Measurements from ENCODE around the gene DPYSL5. TPM values are rescaled to one million over a fixed set of nuclear protein-coding genes. Genes with fewer than 3 reads are reported as not detected.

The DPYSL5 gene
- total RNA-seq, 6 experiments from 2014 or later: not detected

DNA sequence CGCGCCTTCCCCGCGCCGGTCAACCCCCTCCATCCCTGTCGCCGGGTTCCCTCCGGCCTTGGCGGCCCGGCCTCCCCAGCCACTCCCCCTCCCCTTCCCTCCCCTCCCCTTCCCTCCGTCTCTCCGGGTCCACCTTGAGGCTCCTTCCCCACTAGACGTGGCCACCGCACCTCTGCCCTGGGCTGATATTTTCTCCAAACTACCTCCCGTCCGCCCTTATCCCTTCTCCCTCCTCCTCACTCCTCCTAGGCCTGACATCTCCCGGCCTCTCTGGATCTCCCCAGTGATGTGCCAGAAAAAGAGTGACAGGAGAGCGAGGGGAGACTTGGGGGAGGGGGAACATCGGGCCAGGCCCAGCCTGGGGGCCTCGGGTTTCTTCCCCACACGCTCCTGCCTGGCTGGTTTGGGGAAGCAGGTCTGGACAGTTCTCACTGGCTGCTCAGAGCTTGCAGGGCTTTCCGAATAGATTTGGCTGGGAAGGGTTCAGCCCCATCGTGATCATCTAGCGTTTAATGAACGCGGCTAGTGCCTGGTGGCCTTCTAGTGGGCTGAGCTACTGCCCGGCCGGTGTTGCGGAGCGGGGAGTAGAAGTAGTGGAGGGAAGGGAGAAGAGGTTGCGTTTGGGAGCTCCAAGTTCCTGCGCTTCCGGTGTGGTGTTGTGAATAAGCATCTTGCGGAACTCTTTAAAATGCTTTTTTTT is 123.1 kb downstream of the DPYSL5 start:
- TF ChIP-seq, protein P1, sequence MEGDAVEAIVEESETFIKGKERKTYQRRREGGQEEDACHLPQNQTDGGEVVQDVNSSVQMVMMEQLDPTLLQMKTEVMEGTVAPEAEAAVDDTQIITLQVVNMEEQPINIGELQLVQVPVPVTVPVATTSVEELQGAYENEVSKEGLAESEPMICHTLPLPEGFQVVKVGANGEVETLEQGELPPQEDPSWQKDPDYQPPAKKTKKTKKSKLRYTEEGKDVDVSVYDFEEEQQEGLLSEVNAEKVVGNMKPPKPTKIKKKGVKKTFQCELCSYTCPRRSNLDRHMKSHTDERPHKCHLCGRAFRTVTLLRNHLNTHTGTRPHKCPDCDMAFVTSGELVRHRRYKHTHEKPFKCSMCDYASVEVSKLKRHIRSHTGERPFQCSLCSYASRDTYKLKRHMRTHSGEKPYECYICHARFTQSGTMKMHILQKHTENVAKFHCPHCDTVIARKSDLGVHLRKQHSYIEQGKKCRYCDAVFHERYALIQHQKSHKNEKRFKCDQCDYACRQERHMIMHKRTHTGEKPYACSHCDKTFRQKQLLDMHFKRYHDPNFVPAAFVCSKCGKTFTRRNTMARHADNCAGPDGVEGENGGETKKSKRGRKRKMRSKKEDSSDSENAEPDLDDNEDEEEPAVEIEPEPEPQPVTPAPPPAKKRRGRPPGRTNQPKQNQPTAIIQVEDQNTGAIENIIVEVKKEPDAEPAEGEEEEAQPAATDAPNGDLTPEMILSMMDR (IDR thresholded peaks at IDR 0.05): no peak
- TF ChIP-seq POLR2A (IDR thresholded peaks at IDR 0.05): no peak
- Histone ChIP-seq H3K27me3 (no peaks in the 10 kb centered on the region), H3K4me3 (peak overlapping the region; percentile 76 to 88 (median 87)), H3K9me3 (no peaks in the 10 kb centered on the region), H3K4me1 (peaks cover 0 to 14% (median 5%) of the 10 kb centered on the region in 4 donors), H3K36me3 (no peaks in the 10 kb centered on the region), H3K27ac (peak overlapping the region; percentile 50 to 65 (median 52))
- ATAC-seq (peak; percentile 27 to 42 (median 34)), DNase-seq (no peak)
- WGBS (ENCODE audit: insufficient coverage, low coverage, low lambda C conversion rate, missing lambda C conversion rate): 12% methylated on average over 32 of the region's 34 CpGs
- intact Hi-C loops (cut with DNase I): no loop called here

DNA sequence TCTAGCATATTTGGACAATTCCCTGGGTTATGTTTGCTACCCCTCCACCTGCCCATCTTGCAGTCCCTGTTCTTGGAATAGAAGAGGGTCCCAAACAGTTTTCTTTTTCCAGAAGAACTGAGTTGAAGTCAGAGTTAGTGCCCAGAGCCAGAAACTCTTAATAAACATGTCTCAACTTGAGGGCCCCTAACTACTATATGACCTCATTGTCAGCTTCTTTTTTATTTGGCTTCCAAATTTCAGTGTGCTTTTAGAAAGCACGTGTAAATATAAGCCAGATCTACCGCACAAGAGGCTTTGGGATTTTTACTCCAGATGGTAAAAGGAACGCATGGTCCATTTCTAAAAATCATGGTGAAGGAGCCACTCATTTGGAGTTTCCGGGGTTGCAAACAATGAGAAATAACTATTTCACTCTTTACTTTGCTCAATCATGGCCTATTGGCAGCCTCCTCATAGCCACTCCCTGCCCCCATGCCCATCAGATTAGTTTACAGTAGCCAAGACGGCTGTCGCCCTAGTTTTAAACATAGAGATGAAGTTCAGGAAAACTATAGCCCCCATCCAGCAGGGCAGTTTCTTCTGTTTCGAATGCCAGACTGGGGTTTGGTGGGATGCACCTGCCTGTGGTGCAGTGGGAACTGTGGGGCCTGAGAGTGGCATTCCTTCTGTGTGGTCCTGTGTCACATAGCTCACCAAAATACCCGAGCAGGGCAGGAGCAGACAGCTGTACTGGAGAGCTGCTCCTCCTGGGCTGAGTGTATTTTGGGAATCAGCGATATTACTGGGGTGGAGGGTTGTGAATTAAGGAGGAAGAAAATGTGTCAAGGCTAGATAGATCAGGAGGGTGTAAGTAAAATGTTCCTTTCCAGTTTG is 124.2 kb downstream of the DPYSL5 start:
- Histone ChIP-seq H3K36me3 (no peaks in the 10 kb centered on the region), H3K27me3 (no peaks in the 10 kb centered on the region), H3K4me3 (peak overlapping the region in 1 of 3 donors; percentile 88), H3K4me1 (peaks cover 0 to 14% (median 5%) of the 10 kb centered on the region in 4 donors), H3K9me3 (no peaks in the 10 kb centered on the region), H3K27ac (no peak overlapping the region)
- WGBS (ENCODE audit: insufficient coverage, low coverage, low lambda C conversion rate, missing lambda C conversion rate): 37% methylated on average over 9 of the region's 9 CpGs
- intact Hi-C loops (cut with DNase I): no loop called here
- no peak for DNase-seq
- peak; percentile 33 for TF ChIP-seq POLR2A (IDR thresholded peaks at IDR 0.05)
- TF ChIP-seq, protein P1 (IDR thresholded peaks at IDR 0.05): no peak
- ATAC-seq: peak; percentile 28 to 59 (median 53)

DNA sequence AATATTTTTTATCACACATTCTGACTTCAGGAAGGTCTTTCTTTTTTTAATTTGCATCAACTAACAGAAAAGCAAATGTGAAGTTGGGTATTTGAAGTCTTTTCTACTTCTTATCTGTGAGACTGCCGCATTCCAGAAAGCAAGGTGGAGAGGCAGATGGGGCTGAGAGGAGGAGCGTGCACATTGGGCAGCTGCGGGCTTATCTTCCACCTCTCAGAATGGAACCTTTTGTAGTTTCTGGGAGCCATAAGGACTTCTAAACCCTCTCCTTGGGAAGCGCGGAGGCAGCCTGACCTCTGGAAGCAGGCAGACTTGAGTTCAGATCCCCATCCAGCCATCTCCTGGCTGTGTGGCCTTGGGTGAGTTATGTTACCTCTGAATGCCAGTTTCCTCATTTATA is 126.4 kb downstream of the DPYSL5 start:
- Histone ChIP-seq H3K9me3 (no peaks in the 10 kb centered on the region), H3K4me1 (peaks cover 0 to 25% (median 9%) of the 10 kb centered on the region in 4 donors), H3K36me3 (no peaks in the 10 kb centered on the region), H3K4me3 (no peak overlapping the region), H3K27me3 (no peaks in the 10 kb centered on the region), H3K27ac (no peak overlapping the region)
- WGBS (ENCODE audit: insufficient coverage, low coverage, low lambda C conversion rate, missing lambda C conversion rate): 90% methylated on average over 5 of the region's 5 CpGs
- DNase-seq (no peak), ATAC-seq (no peak)
- intact Hi-C loops (cut with DNase I): no loop called here
- no peak for TF ChIP-seq POLR2A (IDR thresholded peaks at IDR 0.05)
- TF ChIP-seq, protein P1 (IDR thresholded peaks at IDR 0.05): no peak

DNA sequence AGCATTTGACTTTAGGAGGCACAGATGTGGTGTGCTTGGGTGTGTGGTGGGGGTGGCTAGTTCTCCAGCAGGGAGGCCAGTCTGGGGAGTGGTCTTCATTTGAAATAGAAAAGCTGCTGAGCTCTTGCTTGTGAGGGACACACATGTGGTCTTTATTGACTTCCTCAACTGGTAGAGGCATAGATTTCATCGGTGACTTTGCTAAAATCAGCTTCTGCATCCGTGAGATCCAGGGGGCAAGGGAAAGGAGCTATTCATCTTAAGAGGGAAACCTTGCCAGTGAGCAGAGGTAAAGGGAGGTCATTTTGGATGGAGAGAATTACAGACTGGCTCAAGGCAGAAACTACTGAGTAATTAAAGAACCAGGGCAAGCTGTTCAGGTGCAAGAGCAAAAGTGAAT is 127.2 kb downstream of the DPYSL5 start:
- no peak overlapping the region for H3K27ac ChIP-seq
- ATAC-seq (no peak), DNase-seq (no peak)
- intact Hi-C loops (cut with DNase I): no loop called here
- H3K9me3 ChIP-seq: no peaks in the 10 kb centered on the region
- TF ChIP-seq, protein P1 (IDR thresholded peaks at IDR 0.05): no peak
- no peak for TF ChIP-seq POLR2A (IDR thresholded peaks at IDR 0.05)
- peaks cover 0 to 25% (median 9%) of the 10 kb centered on the region in 4 donors for H3K4me1 ChIP-seq
- no peaks in the 10 kb centered on the region for H3K27me3 ChIP-seq
- H3K4me3 ChIP-seq: no peak overlapping the region
- H3K36me3 ChIP-seq: no peaks in the 10 kb centered on the region
- 83% methylated on average over 2 of the region's 2 CpGs for WGBS (ENCODE audit: insufficient coverage, low coverage, low lambda C conversion rate, missing lambda C conversion rate)

Measured in right lobe of liver (tissue), 6 donors.